HEK293 (cell line): ENCODE results near the gene CMTM2.

ENCODE experiments used
- CTCF ChIA-PET: fragments of 350-600 bp; formaldehyde crosslinking; extraction: SDS; loops from one replicate; lab custom pipeline; 2021; ENCODE audit warnings: antibody characterized with exemption; lab: Yijun Ruan, JAX
- POLR2A ChIA-PET: fragments of 300-600 bp; formaldehyde crosslinking; extraction: SDS; loops from one replicate; lab custom pipeline; 2020; ENCODE audit warnings: antibody characterized with exemption, inconsistent platforms; lab: Yijun Ruan, JAX
- H3K27ac ChIP-seq: fragments of 200-500 bp; sonication (Bioruptor generic); 2 replicates; pipeline ENCODE4 v1.5.1; 2014; ENCODE audit warnings: low read depth, low read length, control low read depth, inconsistent platforms; ENCODE audit errors: extremely low read depth
- H3K36me3 ChIP-seq, 2 experiments: fragments of 200-500 bp in 1 of 2; sonication (Bioruptor generic) in 1 of 2; 1 replicate in 1 of 2; 2 replicates in 1 of 2; pipeline ENCODE4 v1.5.1; 2014 to 2017; ENCODE audit warnings: inconsistent platforms in 2 of 2, low read length in 2 of 2; ENCODE audit not compliant: control insufficient read depth in 2 of 2, insufficient read depth in 1 of 2
- H3K4me1 ChIP-seq: fragments of 200-500 bp; sonication (Bioruptor generic); 2 replicates; pipeline ENCODE4 v1.5.1; 2014; ENCODE audit warnings: mild to moderate bottlenecking, low read length, inconsistent platforms; ENCODE audit not compliant: control insufficient read depth, insufficient read depth
- H3K4me3 ChIP-seq: 2 replicates; pipeline ENCODE4 v1.5.1; 2011; ENCODE audit warnings: low read depth, mild to moderate bottlenecking, control low read depth, low read length, moderate library complexity
- H3K9me3 ChIP-seq: fragments of 200-500 bp; sonication (Bioruptor generic); 2 replicates; pipeline ENCODE4 v1.5.1; 2014; ENCODE audit warnings: low read depth, low read length, inconsistent platforms; ENCODE audit not compliant: control insufficient read depth, insufficient read depth
- BCL6B ChIP-seq: fragments of 450-650 bp; formaldehyde crosslinking; IDR thresholded peaks from 2 replicates; pipeline ENCODE4 v1.5.1; 2017; ENCODE audit warnings: missing biosample characterization, missing genetic modification characterization
- GLIS1 ChIP-seq: fragments of 450-650 bp; formaldehyde crosslinking; IDR thresholded peaks from 2 replicates; pipeline ENCODE4 v1.5.1; 2016; ENCODE audit warnings: missing biosample characterization, missing genetic modification characterization
- HIC1 ChIP-seq: fragments of 450-650 bp; formaldehyde crosslinking; IDR thresholded peaks from 2 replicates; pipeline ENCODE4 v1.5.1; 2016; ENCODE audit warnings: missing biosample characterization, missing genetic modification characterization
- MEIS1 ChIP-seq: sonication (generic); formaldehyde crosslinking; IDR thresholded peaks from 2 replicates; pipeline ENCODE4 v1.8.1; 2022; ENCODE audit warnings: missing genetic modification reagents, mild to moderate bottlenecking, borderline replicate concordance
- SP3 ChIP-seq: fragments of 450-650 bp; formaldehyde crosslinking; IDR thresholded peaks from 2 replicates; pipeline ENCODE4 v1.5.1; 2016; ENCODE audit warnings: missing biosample characterization, missing genetic modification characterization
- ZBTB8A ChIP-seq: fragments of 450-650 bp; formaldehyde crosslinking; IDR thresholded peaks from 2 replicates; pipeline ENCODE4 v1.5.1; 2016; ENCODE audit warnings: missing biosample characterization, missing genetic modification characterization
- ZNF121 ChIP-seq: fragments of 450-650 bp; formaldehyde crosslinking; IDR thresholded peaks from 2 replicates; pipeline ENCODE4 v1.5.1; 2016; ENCODE audit warnings: missing biosample characterization, missing genetic modification characterization
- ZNF146 ChIP-seq: fragments of 450-650 bp; formaldehyde crosslinking; IDR thresholded peaks from 2 replicates; pipeline ENCODE4 v1.5.1; 2016; ENCODE audit warnings: missing biosample characterization, missing genetic modification characterization
- ZNF202 ChIP-seq: fragments of 450-650 bp; formaldehyde crosslinking; IDR thresholded peaks from 2 replicates; pipeline ENCODE4 v1.5.1; 2016; ENCODE audit warnings: missing biosample characterization, missing genetic modification characterization, borderline replicate concordance
- ZNF223 ChIP-seq: fragments of 450-650 bp; formaldehyde crosslinking; IDR thresholded peaks from 2 replicates; pipeline ENCODE4 v1.5.1; 2016; ENCODE audit warnings: missing biosample characterization, missing genetic modification characterization
- ZNF274 ChIP-seq, 2 experiments: fragments of 200-500 bp in 1 of 2; fragments of 450-650 bp in 1 of 2; sonication (Bioruptor generic) in 1 of 2; formaldehyde crosslinking in 1 of 2; IDR thresholded peaks; 2 replicates each; pipeline versions ENCODE4 v1.5.1 to v1.6.1; 2014 to 2016; ENCODE audit warnings: borderline replicate concordance in 1 of 2, inconsistent platforms in 1 of 2, low read length in 1 of 2, missing biosample characterization in 1 of 2, missing genetic modification characterization in 1 of 2
- ZNF473 ChIP-seq: fragments of 450-650 bp; formaldehyde crosslinking; IDR thresholded peaks from 2 replicates; pipeline ENCODE4 v1.5.1; 2017; ENCODE audit warnings: missing biosample characterization, missing genetic modification characterization
- ZNF530 ChIP-seq: fragments of 450-650 bp; formaldehyde crosslinking; IDR thresholded peaks from 2 replicates; pipeline ENCODE4 v1.5.1; 2016; ENCODE audit warnings: low read depth, missing biosample characterization, missing genetic modification characterization
- ZNF639 ChIP-seq: fragments of 450-650 bp; formaldehyde crosslinking; IDR thresholded peaks from 2 replicates; pipeline ENCODE4 v1.5.1; 2016; ENCODE audit warnings: missing biosample characterization, missing genetic modification characterization
- ZNF768 ChIP-seq: fragments of 450-650 bp; formaldehyde crosslinking; IDR thresholded peaks from 2 replicates; pipeline ENCODE4 v1.5.1; 2018; ENCODE audit warnings: missing biosample characterization, mild to moderate bottlenecking, missing genetic modification characterization
- ZNF837 ChIP-seq: fragments of 450-650 bp; formaldehyde crosslinking; IDR thresholded peaks from 2 replicates; pipeline ENCODE4 v1.5.1; 2016; ENCODE audit warnings: missing biosample characterization, missing genetic modification characterization
- ZSCAN16 ChIP-seq: fragments of 450-650 bp; formaldehyde crosslinking; IDR thresholded peaks from 2 replicates; pipeline ENCODE4 v1.5.1; 2016; ENCODE audit warnings: missing biosample characterization, missing genetic modification characterization
- ZSCAN23 ChIP-seq: fragments of 450-650 bp; formaldehyde crosslinking; IDR thresholded peaks from 2 replicates; pipeline ENCODE4 v1.5.1; 2016; ENCODE audit warnings: missing biosample characterization, missing genetic modification characterization
- ZSCAN4 ChIP-seq: fragments of 450-650 bp; formaldehyde crosslinking; IDR thresholded peaks from 2 replicates; pipeline ENCODE4 v1.5.1; 2017; ENCODE audit warnings: missing biosample characterization, missing genetic modification characterization
- TF ChIP-seq, protein P1 (sequence below): fragments of 450-650 bp; formaldehyde crosslinking; IDR thresholded peaks from 2 replicates; pipeline ENCODE4 v1.5.1; 2016; ENCODE audit warnings: missing biosample characterization, missing genetic modification characterization
- TF ChIP-seq, protein P2 (sequence below): fragments of 450-650 bp; formaldehyde crosslinking; IDR thresholded peaks from 2 replicates; pipeline ENCODE4 v1.5.0; 2017; ENCODE audit warnings: missing biosample characterization, missing genetic modification characterization, borderline replicate concordance

Gene CMTM2

GRCh38 chr16:66574081-66574480 lies 5.2 kb upstream of the CMTM2 start (continued):
- TF ChIP-seq ZNF639, result no peak
- no peak for TF ChIP-seq ZNF146 (tag by site-specific recombination)
- TF ChIP-seq, protein P1, sequence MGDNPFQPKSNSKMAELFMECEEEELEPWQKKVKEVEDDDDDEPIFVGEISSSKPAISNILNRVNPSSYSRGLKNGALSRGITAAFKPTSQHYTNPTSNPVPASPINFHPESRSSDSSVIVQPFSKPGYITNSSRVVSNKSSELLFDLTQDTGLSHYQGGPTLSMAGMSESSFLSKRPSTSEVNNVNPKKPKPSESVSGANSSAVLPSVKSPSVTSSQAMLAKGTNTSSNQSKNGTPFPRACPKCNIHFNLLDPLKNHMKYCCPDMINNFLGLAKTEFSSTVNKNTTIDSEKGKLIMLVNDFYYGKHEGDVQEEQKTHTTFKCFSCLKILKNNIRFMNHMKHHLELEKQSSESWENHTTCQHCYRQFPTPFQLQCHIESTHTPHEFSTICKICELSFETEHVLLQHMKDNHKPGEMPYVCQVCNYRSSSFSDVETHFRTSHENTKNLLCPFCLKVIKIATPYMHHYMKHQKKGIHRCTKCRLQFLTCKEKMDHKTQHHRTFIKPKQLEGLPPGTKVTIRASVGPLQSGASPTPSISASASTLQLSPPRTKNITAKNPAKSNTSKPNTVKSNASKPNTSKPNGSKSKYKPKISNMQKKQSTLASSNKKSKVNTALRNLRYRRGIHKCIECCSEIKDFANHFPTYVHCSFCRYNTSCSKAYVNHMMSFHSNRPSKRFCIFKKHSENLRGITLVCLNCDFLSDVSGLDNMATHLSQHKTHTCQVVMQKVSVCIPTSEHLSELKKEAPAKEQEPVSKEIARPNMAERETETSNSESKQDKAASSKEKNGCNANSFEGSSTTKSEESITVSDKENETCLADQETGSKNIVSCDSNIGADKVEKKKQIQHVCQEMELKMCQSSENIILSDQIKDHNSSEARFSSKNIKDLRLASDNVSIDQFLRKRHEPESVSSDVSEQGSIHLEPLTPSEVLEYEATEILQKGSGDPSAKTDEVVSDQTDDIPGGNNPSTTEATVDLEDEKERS (tag by site-specific recombination), result no peak
- no peak for TF ChIP-seq ZSCAN4
- TF ChIP-seq ZSCAN16 (tag by site-specific recombination), result no peak
- TF ChIP-seq ZNF768, result no peak
- no peak for TF ChIP-seq ZNF473 (tag by site-specific recombination)
- TF ChIP-seq ZNF837 (tag by site-specific recombination), result no peak
- no peak for TF ChIP-seq ZBTB8A (tag by site-specific recombination)
- no peak for TF ChIP-seq ZSCAN23 (tag by site-specific recombination)
- no peak for TF ChIP-seq MEIS1 (CRISPR knock-in tag)

GRCh38 chr16:66574531-66574930 lies 4.7 kb upstream of the CMTM2 start:
- H3K4me3 ChIP-seq, result no peak overlapping the region
- H3K36me3 ChIP-seq, result no peaks in the 10 kb centered on the region
- H3K9me3 ChIP-seq, result no peaks in the 10 kb centered on the region
- ChIA-PET POLR2A (interaction anchor here (0.6 to 1.1 kb wide), 3 partner anchors 12 to 120 kb away, joined by 3 read pairs; partner anchors contain the start of gene CKLF), CTCF (interaction anchor here (0.6 to 1.3 kb wide), 4 partner anchors 11 to 259 kb away, joined by 3 read pairs; no protein-coding TSS in a partner anchor)
- peaks cover 4% of the 10 kb centered on the region for H3K4me1 ChIP-seq
- H3K27ac ChIP-seq, result no peak overlapping the region
- TF ChIP-seq SP3 (tag by site-specific recombination) (no peak), ZNF121 (tag by site-specific recombination) (no peak), GLIS1 (tag by site-specific recombination) (no peak), ZNF202 (no peak), ZNF530 (tag by site-specific recombination) (no peak), HIC1 (tag by site-specific recombination) (no peak), BCL6B (tag by site-specific recombination) (no peak), ZNF274 (IDR thresholded peaks at IDR 0.05; ENCODE audit: low read length) (no peak), ZNF274 (tag by site-specific recombination; IDR thresholded peaks at IDR 0.05; ENCODE audit: borderline replicate concordance) (no peak), ZNF223 (tag by site-specific recombination) (no peak)
- TF ChIP-seq, protein P2, sequence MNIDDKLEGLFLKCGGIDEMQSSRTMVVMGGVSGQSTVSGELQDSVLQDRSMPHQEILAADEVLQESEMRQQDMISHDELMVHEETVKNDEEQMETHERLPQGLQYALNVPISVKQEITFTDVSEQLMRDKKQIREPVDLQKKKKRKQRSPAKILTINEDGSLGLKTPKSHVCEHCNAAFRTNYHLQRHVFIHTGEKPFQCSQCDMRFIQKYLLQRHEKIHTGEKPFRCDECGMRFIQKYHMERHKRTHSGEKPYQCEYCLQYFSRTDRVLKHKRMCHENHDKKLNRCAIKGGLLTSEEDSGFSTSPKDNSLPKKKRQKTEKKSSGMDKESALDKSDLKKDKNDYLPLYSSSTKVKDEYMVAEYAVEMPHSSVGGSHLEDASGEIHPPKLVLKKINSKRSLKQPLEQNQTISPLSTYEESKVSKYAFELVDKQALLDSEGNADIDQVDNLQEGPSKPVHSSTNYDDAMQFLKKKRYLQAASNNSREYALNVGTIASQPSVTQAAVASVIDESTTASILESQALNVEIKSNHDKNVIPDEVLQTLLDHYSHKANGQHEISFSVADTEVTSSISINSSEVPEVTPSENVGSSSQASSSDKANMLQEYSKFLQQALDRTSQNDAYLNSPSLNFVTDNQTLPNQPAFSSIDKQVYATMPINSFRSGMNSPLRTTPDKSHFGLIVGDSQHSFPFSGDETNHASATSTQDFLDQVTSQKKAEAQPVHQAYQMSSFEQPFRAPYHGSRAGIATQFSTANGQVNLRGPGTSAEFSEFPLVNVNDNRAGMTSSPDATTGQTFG, result no peak
